HG02610 (cell line): ENCODE results near the gene BRIP1.
"Not testable (repeated sequence)": the region's sequence is repeated elsewhere in the genome, so short reads cannot be mapped to it uniquely, and the experiment has no call there.

Experiments
- ATAC-seq: cut with Tn5 transposase; IDR thresholded peaks from one replicate; pipeline ENCODE4 v1.9.1; 2021; ENCODE audit warnings: mild to moderate bottlenecking, moderate library complexity; ENCODE audit not compliant: unreplicated experiment

BRIP1 gene

DNA sequence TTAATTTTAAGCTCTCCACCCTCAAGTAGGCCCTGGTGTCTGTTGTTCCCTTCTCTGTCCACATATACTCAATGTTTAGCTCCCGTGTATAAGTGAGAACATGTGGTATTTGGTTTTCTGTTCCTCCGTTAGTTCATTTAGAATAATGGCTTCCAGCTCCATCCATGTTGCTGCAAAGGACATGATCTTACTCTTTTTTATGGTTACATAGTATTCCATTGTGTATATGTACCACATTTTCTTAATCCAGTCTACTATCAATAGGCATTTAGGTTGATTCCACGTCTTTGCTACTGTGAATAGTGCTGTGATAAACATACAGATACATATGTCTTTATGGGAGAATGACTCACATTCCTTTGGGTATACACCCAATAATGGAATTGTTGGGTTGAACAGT lies 160.9 kb downstream of the BRIP1 start:
- no peak for ATAC-seq

DNA sequence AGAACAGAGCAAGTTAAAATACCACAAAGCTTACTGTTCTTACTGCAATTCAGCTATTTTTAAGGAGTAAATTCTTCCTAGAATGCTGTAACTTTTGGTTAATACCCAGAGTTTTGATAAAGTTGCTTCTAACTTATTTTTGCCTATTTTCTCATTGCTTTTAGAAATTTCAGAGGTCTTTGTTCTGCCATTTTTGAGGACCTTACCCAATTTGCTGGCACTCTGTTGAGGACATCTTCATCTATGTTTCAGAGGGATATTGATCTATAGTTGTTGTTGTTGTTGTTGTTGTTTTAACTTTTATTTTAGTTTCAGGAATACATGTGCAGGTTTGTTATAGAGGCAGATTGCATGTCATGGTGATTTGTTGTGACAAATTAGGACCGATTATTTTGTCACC lies 161.3 kb downstream of the BRIP1 start:
- no peak for ATAC-seq

DNA sequence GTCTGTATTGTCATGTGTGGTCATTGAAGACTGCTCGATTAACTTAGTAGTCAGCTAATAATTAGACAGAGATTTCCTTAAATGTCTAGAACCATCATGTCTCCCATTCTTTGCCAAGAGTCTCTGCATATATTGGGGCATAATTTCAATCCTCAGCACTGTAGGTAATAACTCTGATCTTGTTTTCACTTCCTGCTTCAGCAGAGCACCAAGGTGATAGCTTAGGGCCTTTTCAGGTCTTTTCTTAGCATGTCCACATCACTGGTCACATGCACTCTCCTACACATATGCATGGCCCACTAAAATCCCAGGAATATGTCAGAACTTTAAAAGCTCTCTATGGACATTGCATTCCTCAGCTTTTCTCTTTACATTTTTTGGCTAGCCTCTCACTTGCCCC lies 162.0 kb downstream of the BRIP1 start:
- ATAC-seq = no peak

GRCh38 chr17:61700252-61700651 lies 163.1 kb downstream of the BRIP1 start:
- ATAC-seq = no peak

- no peak for ATAC-seq
Measured at GRCh38 chr17:61699694-61700093, 163.6 kb downstream of the BRIP1 start.

DNA sequence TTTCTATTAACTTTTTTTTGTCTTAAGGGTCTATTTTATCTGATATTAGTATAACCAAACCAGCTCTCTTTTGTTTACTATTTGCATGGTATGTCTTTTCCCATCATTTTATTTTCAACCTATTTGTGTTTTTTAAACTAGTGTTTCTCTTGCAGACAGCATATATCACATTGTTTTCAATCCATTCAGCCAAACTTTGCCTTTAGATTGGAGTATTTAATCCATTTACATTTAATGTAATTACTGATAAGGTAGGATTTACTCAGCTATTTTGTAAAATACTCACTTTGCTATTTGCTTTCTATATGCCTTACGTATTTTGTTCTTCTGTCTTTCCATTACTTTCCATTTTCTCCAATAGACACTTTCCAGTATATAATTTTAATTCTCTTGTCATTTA lies 164.3 kb downstream of the BRIP1 start:
- no peak for ATAC-seq

- no peak for ATAC-seq
Measured at GRCh38 chr17:61698244-61698643, 165.1 kb downstream of the BRIP1 start.

DNA sequence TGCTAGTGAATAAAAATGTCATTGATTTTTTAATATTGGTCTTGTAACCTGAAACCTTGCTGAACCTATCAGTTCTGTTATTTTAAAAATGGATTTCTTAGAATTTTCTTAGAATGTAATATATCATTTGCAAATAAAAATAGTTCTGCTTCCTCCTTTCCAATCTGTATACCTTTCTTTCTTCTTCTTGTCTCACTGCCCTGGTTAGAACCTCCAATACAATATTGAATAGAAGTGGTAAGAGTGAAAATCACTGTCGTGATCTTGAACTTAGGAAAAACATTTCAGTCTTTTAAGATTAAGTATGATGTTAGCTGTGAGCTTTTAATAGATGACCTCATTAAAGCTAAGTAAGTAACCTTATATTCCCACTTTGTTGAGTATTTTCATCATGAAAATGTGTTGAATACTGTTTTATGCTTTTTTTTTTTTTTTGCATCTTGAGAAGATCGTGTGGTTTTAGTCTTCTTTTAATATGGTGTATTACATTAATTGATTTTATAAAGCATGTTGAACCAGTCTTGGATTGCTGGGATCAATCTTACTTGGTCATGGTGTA lies 167.5 kb downstream of the BRIP1 start:
- ATAC-seq = no peak

- ATAC-seq = no peak
Measured at GRCh38 chr17:61694095-61694494, 169.2 kb downstream of the BRIP1 start.

GRCh38 chr17:61689610-61690180 lies 173.6 kb downstream of the BRIP1 start:
- ATAC-seq = no peak

GRCh38 chr17:61687769-61688168 lies 175.6 kb downstream of the BRIP1 start:
- ATAC-seq = no peak

DNA sequence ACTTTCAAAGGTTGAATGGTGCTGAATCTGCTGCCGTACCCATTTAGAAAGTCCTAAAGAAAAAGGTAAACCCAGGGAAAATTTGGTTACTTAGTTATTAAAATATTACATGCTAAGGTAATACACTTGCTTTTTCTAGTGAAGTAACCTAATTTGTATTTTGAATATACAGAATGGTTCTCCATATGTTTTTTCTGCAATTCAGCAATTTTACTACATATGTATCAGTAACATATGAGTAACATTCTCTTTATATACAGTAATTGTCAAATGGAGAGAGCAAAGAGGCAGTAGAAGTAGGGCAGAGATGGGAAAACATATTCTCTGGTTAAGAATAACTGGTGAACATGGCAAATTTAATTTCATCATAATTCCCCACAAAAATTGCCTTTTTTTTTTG lies 177.2 kb downstream of the BRIP1 start:
- no peak for ATAC-seq

DNA sequence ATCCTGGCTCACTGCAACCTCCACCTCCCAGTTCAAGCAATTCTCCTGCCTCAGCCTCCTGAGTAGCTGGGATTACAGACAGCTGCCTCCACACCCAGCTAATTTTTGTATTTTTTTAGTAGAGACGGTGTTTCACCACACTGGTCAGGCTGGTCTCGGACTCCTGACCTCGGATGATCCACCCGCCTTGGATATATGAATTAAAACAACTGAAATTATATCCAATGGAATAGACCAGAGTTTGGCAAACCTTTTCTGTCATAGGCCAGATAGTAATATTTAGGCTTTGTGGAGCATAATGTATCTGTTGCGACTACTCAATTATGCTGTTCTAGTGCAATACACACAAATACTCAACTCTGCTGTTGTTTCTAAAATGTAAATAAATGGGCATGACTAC lies 178.5 kb downstream of the BRIP1 start:
- ATAC-seq = no peak

DNA sequence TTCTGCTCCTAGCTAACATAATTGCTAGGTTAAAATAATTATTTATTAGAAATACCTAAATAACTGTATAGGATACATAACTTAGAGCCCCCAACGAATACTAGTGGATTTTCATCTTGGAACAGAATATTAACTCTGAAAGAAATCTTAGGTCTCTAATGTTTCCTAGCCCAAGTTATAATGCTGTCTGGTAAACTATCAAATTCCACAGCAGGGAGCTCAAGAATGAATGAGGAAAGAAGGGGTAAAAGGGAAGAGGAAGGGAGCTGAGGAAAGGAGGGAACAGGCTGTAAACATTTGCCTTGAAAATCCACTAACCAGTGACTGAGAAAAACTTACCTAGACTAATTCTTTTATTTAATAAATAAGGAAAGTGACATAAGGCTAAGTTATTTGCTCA lies 179.2 kb downstream of the BRIP1 start:
- no peak for ATAC-seq

DNA sequence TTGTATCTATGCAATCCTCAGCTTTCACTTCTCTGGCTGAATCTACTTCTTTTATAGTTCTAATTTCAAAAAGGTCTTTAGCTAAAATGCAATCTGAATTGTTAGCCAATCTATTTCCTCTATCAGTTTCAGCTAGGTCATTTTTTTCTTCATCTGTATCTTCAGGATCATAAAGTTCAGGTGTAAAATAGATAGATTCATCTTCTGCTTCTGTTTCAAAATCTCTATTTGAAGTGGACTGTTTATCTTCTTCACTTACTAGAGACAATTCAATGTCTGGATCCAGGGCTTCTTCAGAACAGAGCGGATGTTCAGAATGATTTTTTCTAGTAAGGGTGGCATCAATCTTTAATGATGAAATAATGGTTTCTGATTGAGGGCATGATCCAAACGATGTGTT lies 179.9 kb downstream of the BRIP1 start:
- no peak for ATAC-seq

- ATAC-seq = no peak
Measured at GRCh38 chr17:61680921-61681320, 182.4 kb downstream of the BRIP1 start.

DNA sequence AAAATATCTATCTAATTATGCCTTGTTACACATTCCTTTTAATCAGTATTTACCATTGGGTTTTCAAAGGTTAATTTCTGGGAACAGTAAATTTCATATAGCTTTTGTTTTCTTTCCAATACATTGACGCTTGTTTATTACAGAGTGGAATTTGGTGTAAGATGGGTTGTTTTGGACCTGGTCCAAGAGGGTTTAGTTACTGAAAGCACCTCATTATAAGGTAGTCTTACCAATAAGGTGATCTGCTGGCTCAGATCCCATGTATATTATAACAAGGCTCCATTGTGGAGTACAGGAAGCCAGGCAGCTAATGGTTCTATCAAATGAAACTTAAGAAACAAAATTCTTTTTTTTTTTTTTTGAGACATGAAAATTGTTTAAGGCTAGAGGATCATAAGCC lies 185.0 kb downstream of the BRIP1 start:
- no peak for ATAC-seq

DNA sequence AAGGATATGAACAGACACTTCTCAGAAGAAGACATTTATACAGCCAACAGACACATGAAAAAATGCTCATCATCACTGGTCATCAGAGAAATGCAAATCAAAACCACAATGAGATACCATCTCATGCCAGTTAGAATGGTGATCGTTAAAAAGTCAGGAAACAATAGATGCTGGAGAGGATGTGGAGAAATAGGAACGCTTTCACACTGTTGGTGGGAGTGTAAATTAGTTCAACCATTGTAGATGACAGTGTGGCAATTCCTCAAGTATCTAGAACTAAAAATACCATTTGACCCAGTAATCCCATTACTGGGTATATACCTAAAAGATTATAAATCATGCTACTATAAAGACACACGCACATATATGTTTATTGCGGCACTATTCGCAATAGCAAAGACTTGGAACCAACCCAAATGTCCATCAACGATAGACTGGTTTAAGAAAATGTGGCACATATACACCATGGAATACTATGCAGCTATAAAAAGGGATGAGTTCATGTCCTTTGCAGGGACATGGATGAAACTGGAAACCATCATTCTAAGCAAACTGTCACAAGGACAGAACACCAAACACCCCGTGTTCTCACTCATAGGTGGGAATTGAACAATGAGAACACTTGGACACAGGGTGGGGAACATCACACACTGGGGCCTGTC lies 186.0 kb downstream of the BRIP1 start:
- not testable (repeated sequence) for ATAC-seq

DNA sequence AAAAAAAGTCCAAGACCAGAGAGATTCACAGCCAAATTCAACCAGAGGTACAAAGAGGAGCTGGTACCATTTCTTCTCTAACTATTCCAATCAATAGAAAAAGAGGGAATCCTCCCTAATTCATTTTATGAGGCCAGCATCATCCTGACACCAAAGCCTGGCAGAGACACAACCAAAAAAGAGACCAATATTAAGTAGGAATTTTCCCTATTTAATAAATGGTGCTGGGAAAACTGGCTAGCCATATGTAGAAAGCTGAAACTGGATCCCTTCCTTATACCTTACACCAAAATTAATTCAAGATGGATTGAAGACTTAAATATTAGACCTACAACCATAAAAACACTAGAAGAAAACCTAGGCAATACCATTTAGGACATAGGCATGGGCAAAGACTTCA lies 186.8 kb downstream of the BRIP1 start:
- not testable (repeated sequence) for ATAC-seq

DNA sequence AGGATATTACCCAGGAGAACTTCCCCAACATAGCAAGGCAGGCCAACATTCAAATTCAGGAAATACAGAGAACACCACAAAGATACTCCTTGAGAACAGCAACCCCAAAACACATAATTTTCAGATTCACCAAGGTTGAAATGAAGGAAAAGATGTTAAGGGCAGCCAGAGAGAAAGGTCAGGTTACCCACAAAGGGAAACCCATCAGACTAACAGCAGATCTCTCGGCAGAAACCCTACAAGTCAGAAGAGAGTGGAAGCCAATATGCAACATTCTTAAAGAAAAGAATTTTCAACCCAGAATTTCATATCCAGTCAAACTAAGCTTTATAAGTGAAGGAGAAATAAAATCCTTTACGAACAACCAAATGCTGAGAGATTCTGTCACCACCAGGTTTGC lies 188.7 kb downstream of the BRIP1 start:
- not testable (repeated sequence) for ATAC-seq

DNA sequence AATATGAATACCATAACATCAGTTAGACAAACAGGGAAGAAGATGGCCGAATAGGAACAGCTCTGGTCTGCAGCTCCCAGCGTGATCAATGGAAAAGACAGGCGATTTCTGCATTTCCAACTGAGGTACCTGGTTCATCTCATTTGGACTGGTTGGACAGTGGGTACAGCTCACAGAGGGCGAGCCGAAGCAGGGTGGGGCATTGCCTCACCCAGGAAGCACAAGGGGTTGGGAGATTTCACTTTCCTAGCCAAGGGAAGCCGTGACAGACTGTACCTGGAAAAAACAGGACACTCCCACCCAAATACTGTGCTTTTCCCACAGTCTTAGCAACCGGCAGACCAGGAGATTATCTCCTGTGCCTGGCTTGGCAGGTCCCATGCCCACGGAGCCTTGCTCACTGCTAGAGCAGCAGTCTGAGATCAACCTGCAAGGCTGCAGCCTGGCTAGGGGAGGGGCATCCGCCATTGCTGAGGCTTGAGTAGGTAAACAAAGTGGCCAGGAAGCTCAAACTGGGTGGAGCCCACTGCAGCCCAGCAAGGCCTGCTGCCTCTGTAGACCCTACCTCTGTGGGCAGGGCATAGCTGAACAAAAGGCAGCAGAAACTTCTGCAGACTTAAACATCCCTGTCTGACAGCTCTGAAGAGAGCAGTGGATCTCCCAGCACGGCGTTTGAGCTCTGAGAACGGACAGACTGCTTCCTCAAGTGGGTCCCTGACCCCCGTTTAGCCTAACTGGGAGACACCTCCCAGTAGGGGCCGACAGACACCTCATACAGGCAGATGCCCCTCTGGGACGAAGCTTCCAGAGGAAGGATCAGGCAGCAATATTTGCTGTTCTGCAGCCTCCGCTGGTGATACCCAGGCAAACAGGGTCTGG lies 190.1 kb downstream of the BRIP1 start:
- not testable (repeated sequence) for ATAC-seq

DNA sequence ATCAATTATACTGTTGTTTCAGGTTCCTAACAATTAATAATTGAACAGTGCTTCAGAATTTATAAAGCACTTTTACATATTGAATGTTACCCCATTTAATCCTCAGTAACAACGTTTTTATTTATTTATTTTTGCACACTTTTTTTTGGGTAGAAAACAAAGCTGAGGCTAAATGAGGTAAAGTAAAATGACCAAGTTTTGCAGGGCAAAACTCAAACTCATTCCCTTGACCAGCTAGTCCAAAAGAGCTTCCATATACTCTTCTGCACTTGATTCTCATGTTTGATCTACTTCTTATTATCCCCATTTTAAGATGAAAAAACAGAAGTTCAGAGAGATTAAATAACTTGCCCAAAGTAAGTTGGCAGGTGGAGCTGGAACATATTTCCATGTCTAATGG lies 191.2 kb downstream of the BRIP1 start:
- ATAC-seq = no peak
